Stimulated activated CD4-positive, alpha-beta T cell treated with anti-CD3 and anti-CD28 coated beads, Interleukin-4, amount 100 ng/mL, for 4 hours (primary cell): ENCODE data around the gene TRAPPC2L.

ENCODE experiments used
- DNase-seq, 2 experiments: peaks; one replicate each; pipeline ENCODE4 v3.0.0-alpha.2; 2020

The TRAPPC2L gene

DNA sequence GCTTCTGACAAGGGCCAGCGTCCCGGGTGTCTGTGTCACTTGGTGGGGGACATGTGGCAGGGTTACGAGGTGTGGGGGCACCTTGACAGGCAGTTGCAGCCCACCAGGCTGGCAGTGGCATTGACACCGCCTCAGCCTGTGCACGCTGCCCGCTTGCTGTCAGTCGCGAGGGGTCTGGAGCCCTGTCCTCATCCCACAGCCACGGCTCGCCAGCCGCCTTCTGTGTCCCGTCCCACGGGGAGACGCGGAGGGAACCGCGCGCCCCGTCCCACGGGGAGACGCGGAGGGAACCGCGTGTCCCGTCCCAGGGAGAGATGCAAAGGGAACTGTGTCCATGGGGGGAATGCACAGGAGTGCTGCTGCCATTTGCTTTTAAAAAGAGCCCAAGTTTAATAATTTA, 6.0 kb downstream of the TRAPPC2L start:
- DNase-seq: no peak

DNA sequence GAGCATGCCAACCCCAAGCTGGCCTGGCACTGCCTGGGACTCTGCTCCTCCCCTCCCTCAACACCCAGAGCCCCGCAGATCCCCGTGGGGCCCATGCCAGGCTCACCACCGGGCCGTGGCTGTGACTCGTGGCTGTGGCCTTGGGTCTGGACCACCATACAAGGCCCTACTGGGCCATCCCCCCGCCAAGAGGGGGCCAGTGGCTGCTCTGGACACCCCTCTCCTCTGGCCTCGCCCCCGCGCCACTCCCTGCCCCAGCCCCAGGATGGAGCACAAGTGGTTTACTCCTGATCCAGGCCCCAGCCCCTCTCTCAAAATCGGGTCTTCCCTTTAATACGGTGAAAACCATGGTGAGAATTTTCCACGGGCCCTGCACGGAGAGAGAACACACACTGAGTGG, 6.5 kb downstream of the TRAPPC2L start:
- no peak for DNase-seq

- DNase-seq: no peak
These were observed 7.2 kb downstream of the TRAPPC2L start for GRCh38 chr16:88864099-88864498.

- no peak for DNase-seq
These were observed 7.6 kb downstream of the TRAPPC2L start for GRCh38 chr16:88864521-88864920.

DNA sequence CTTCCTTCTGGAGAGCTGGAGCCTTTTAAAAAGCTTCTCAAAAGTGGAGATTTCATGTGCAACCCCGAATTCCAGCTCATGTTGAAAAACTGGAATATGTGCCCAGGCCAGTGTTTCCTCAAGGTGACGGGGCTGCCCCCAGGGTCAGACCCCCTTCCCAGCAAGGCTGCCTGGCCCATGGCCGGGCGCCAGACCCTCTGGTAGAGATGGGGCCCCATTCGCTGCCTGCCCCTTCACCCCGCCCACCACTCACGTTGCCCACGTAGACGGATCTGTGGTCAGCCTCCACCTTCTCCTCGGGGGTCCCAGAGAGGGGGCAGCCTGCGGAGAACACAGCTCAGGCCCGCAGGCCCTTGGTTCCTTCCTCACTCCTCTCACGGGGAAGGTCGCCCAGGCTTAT, 8.4 kb downstream of the TRAPPC2L start:
- no peak for DNase-seq

GRCh38 chr16:88865742-88866141, 8.8 kb downstream of the TRAPPC2L start:
- no peak for DNase-seq

- no peak for DNase-seq
These were observed 9.4 kb downstream of the TRAPPC2L start, which contains the start of gene PABPN1L for GRCh38 chr16:88866151-88866920. TSS of gene PABPN1L (minus strand) at chr16:88866660. CDS start at chr16:88866606, 54 bp downstream.

DNA sequence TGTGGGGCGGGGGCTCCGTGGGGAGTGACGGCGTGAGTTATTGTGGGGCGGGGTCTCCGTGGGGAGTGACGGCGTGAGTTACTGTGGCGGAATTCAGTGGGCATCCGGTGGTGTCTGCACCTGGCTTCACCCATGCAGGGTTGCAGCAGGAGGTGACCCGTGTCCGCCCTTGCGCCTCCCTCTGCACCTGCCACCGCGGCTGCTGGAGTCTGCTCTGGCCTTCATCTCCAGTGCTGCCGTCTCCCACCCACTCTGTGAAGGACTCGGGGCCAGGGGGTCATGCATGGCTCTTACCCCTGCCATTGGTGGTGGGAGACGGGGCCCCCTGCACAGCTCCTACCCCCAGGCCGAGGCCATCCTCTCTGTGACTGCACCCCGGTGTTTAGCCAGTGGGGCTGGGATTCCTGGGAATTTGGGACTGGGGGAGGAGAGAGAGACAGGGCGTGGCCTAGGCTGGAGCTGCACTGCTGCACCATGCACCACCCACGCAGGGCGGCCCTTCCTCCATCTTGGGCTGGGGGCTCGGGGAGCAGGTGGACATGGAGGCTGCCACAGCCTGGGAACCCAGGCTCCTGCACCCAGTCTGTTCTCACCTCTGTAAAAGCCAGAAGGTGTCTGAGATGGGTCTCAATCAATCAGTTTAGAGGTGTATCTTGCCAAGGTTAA, 10.8 kb downstream of the TRAPPC2L start:
- DNase-seq: no peak

DNA sequence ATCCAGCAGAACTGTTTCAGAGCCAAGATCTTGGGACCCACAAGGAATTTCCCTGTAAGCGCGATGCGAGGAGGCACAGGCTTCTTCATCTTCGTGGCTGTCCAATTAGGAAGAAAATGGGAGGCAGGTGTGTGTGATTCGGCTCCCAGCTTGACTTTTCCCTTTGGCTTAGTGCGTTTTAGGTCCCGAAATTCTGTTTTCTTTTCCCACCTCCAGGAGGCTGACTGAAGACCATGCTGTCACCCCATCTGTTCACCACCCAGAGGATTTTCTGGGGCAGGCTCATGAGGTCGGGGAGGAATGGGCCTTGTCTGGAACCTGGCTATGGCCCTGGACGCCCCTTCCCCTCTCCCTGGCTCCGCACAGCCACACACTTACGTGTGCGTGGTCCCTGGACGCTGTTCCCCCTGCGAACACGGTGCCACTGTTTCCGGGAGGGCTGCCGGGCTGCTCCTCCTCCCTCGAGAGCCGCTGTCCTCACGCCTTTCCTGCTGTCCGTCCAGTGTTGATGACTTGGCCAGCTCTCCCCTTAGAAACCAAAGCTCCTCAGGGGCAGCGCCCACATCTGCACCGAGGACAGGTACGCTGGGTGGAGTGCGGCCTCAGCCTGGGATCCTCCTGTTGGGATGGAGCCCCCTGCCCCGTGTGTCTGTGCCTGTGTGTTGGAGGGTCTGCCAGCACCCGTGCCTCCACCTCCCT, 12.2 kb downstream of the TRAPPC2L start:
- DNase-seq: no peak

DNA sequence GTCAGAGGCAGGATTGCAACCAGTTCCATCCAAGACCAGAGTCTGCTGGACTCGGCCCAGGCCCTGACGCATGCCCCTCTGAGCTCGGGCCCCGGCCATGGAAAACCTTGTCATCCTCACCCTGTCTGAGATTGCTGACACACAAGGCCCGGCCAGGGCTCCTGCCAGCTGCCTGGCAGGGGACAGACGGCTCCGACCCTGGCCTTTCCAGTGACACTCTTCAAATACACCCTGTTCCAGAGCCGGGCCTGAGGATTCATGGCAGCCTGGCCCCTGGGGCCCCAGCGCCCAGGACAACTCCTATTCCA, 12.7 kb downstream of the TRAPPC2L start:
- no peak for DNase-seq

- DNase-seq: no peak
These were observed 13.9 kb downstream of the TRAPPC2L start for GRCh38 chr16:88870608-88871348.

- no peak for DNase-seq
These were observed 14.4 kb downstream of the TRAPPC2L start for GRCh38 chr16:88871349-88871702.

GRCh38 chr16:88871730-88872416, 14.9 kb downstream of the TRAPPC2L start:
- DNase-seq: no peak

GRCh38 chr16:88872650-88873331, 15.9 kb downstream of the TRAPPC2L start:
- no peak for DNase-seq

GRCh38 chr16:88874938-88875599, 18.1 kb downstream of the TRAPPC2L start:
- no peak for DNase-seq

DNA sequence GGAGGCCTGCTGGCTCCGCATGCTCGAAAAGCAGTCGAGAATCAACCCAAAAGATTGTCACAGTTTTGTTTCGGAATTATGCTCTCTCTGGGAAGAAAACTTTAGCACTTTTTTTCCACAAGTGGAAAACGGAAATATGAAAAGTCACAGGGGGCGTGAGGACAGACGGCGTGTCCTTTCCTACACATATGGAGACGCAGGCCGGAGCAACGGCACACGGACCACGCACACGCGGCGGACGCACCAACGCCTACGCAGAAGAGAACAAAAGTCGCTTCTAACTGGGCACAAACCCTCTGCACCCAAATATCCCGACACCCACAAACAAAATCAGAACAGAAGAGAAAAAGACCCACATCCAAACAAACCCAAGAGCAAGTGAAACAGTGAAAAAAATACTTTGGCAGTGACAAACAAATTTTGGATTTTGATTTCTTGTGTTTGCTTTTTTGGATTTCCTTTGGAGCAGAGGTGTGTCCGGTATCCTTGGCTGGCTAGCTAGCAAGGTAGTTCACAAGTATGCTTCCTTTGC, 18.8 kb downstream of the TRAPPC2L start:
- DNase-seq: no peak

DNA sequence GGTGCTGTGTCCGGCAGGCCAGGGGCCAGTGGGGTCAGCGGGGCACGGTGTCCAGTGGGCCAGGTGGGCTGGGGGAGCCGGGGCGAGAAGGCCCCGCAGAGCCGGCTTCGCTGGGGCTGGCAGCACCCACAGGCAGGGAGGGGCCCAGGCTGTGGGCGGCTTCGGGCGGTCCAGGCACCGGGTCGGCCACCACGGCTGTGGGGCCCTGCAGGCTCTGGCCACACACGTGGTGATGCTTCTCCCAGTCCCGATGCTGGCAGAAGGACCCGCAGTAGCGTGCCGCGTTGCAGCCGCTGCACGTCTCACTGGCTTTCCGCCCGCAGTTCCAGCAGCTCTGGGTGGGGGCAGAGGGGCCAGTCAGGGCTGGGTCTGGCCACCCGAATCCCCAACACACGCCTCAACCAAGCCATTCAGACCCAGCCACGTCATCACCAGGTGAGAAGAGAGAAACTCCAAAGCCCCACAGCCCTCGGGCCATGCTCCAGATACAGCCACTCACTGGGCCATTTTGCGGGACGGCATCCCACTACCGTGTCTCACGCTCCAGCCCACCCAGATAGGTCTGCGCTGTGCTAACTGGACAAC, 20.1 kb downstream of the TRAPPC2L start:
- DNase-seq: no peak

DNA sequence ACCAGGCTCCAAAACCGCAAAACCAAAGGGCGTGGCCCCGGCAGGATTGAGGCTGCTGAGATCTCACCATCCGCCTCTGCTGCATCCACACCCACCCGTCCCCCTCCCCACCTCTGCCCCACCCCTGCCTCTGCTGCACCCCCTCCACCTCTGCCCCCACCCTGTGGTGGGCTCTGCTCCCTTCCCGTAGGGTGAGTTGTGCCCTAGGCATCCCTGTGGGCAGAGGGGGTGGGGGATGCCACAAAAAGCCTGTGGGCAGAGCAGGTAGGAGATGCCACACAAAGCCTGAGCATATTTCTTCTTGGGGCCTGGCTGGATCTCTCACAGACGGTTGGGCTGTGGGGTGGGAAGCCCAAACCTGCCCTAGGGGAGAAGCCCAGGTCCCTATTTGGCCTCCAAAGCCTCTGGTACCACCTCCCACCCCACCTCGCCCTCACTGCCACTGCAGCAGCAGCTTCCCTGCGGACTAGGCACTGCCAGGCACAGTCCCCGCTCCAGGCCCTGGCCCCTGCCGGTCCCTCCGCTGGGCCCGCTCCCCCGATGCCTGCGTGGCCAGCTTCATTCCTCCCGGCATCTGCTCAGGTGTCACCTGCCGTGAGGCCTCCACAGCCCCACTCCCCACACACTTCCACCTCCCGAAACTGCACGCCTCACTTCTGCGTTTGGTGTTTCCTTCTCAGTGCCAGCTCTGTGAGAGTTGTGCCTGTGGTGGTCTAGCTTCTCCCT, 20.8 kb downstream of the TRAPPC2L start:
- DNase-seq: no peak

DNA sequence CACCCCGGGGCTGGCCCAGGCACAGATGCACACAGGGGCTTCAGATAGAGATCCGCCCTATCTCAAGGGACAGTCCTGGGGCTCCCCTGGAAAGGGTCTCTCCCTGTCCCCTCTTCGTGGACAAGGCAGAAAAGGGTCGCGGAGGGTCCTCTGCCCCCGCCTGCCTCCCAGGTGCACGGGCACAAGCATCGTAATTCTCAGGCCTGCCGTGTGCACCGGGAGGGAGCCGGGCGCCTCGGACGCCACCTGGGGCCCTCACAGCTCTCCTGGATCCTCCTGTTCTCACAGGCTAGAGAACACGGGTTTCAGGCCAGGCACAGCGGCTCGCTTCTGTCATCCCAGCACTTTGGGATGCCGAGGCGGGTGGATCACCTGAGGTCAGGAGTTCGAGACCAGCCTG, 21.4 kb downstream of the TRAPPC2L start:
- no peak for DNase-seq
